Endothelial cell of umbilical vein (primary cell): ENCODE results near the gene KRT12. TPM values are rescaled to one million over a fixed set of nuclear protein-coding genes. Genes with fewer than 3 reads are reported as not detected.

Experiments
- BruUV-seq: library from RNA; stranded (reverse); fragments of 400-500 nt; replicated peaks from 2 replicates; lab custom pipeline; 2021; lab: Mats Ljungman, UMichigan
- CTCF ChIA-PET: fragments of 300-600, 350-600 bp; sonication (Branson Sonifier 250); formaldehyde crosslinking; loops from one replicate; lab custom pipeline; 2021; ENCODE audit warnings: antibody characterized with exemption, inconsistent platforms; lab: Charles Lee
- POLR2A ChIA-PET: fragments of 300-600, 350-600 bp; sonication (Branson Sonifier 250); formaldehyde crosslinking; loops from one replicate; lab custom pipeline; 2021; ENCODE audit warnings: antibody characterized with exemption, inconsistent platforms; lab: Charles Lee
- DNase-seq: peaks from one replicate; pipeline ENCODE4 v3.0.0-alpha.2; 2011; ENCODE audit warnings: low read depth, low spot score
- FAIRE-seq: peaks from 2 replicates; lab custom pipeline; 2011; peaks lifted over from hg19 to GRCh38; lab: Jason Lieb, UNC
- H2AFZ ChIP-seq: 2 replicates; pipeline ENCODE4 v1.6.0; 2012; ENCODE audit warnings: low read depth, low read length, control low read depth, inconsistent platforms
- H3K27ac ChIP-seq: 2 replicates; pipeline ENCODE4 v1.5.1; 2011; ENCODE audit warnings: low read depth, mild to moderate bottlenecking, control low read depth, low read length, moderate library complexity; ENCODE audit not compliant: insufficient read depth
- H3K27me3 ChIP-seq, 2 experiments: 2 replicates each; pipeline versions ENCODE4 v1.6.0 to v1.6.1; 2011; ENCODE audit warnings: low read length in 2 of 2, mixed read lengths in 1 of 2; ENCODE audit not compliant: control insufficient read depth in 2 of 2, insufficient read depth in 2 of 2
- H3K36me3 ChIP-seq, 2 experiments: 2 replicates in 1 of 2; 3 replicates in 1 of 2; pipeline ENCODE4 v1.5.1; 2011; ENCODE audit warnings: low read length in 2 of 2, mild to moderate bottlenecking in 1 of 2, moderate library complexity in 1 of 2; ENCODE audit not compliant: control insufficient read depth in 2 of 2, insufficient read depth in 2 of 2; ENCODE audit errors: extremely low read depth in 1 of 2
- H3K4me1 ChIP-seq: 3 replicates; pipeline ENCODE4 v1.5.1; 2011; ENCODE audit warnings: mild to moderate bottlenecking, low read length; ENCODE audit not compliant: control insufficient read depth, insufficient read depth; ENCODE audit errors: extremely low read depth
- H3K4me2 ChIP-seq: 2 replicates; pipeline ENCODE4 v1.6.1; 2011; ENCODE audit warnings: low read length, control low read depth, mixed read lengths; ENCODE audit not compliant: insufficient read depth
- H3K4me3 ChIP-seq, 3 experiments: fragments of 200-600 bp in 1 of 3; sonication (generic), shearing (Covaris generic) in 1 of 3; replicated peaks in 1 of 3; 2 replicates each; pipeline ENCODE4 v1.5.1; 2011 to 2016; ENCODE audit warnings: control low read depth in 3 of 3, low read length in 3 of 3, mild to moderate bottlenecking in 2 of 3, inconsistent platforms in 1 of 3, low read depth in 1 of 3, moderate library complexity in 1 of 3; ENCODE audit not compliant: insufficient read depth in 1 of 3
- H3K79me2 ChIP-seq: 2 replicates; pipeline ENCODE4 v1.6.0; 2012; ENCODE audit warnings: low read length, inconsistent platforms; ENCODE audit not compliant: control insufficient read depth, insufficient read depth
- H3K9ac ChIP-seq: replicated peaks from 2 replicates; pipeline ENCODE3; 2011; ENCODE audit warnings: low read length, control low read depth; ENCODE audit not compliant: insufficient read depth; ENCODE audit errors: extremely low read depth
- H3K9me1 ChIP-seq: replicated peaks from 3 replicates; pipeline ENCODE4 v1.6.0; 2011; ENCODE audit warnings: mild to moderate bottlenecking, low read length; ENCODE audit not compliant: control insufficient read depth, insufficient read depth; ENCODE audit errors: extremely low read depth
- H3K9me3 ChIP-seq: replicated peaks from 2 replicates; pipeline ENCODE4 v1.5.1; 2012; ENCODE audit warnings: low read length, inconsistent platforms; ENCODE audit not compliant: control insufficient read depth, insufficient read depth
- H4K20me1 ChIP-seq: replicated peaks from 2 replicates; pipeline ENCODE3; 2011; ENCODE audit warnings: mild to moderate bottlenecking, low read length; ENCODE audit not compliant: control insufficient read depth, insufficient read depth; ENCODE audit errors: extremely low read depth
- CTCF ChIP-seq, 2 donors: IDR thresholded peaks; 1 replicate in 1 of 2; 2 replicates in 1 of 2; pipeline ENCODE4 v1.5.1; 2011; ENCODE audit warnings: low read length in 2 of 2, mild to moderate bottlenecking in 2 of 2, moderate library complexity in 2 of 2, control low read depth in 1 of 2, inconsistent platforms in 1 of 2, low read depth in 1 of 2; ENCODE audit not compliant: insufficient read depth in 1 of 2; ENCODE audit errors: extremely low read depth in 1 of 2
- GATA2 ChIP-seq: IDR thresholded peaks from 2 replicates; pipeline ENCODE4 v1.7.0; 2011; ENCODE audit warnings: low read depth, mild to moderate bottlenecking, moderate library complexity, mixed read lengths, low read length; ENCODE audit not compliant: insufficient read length, insufficient read depth
- MAX ChIP-seq: IDR thresholded peaks from 2 replicates; pipeline ENCODE4 v1.6.1; 2011; ENCODE audit not compliant: insufficient read depth, insufficient read length
- MYC ChIP-seq: IDR thresholded peaks from one replicate; pipeline ENCODE4 v1.6.1; 2011; ENCODE audit warnings: mild to moderate bottlenecking, low read depth, low read length
- POLR2A ChIP-seq: IDR thresholded peaks from 2 replicates; pipeline ENCODE4 v1.6.1; 2012; ENCODE audit warnings: low read depth, mild to moderate bottlenecking, control low read depth, low read length
- POLR2AphosphoS5 ChIP-seq: IDR thresholded peaks from 2 replicates; pipeline ENCODE4 v1.6.1; 2012; ENCODE audit warnings: low read depth, mild to moderate bottlenecking, control low read depth, low read length, moderate library complexity; ENCODE audit not compliant: insufficient read depth
- dilution Hi-C: fragments of 300-500 bp; cut with MboI; formaldehyde crosslinking; loops from one replicate; pipeline ENCODE4 v1.15.0; 2019; ENCODE audit warnings: low sequenced_read_pairs; ENCODE audit not compliant: extremely low pct_ligation_motif_present
- intact Hi-C: fragments of 100-400 bp; cut with micrococcal nuclease; formaldehyde crosslinking; loops from one replicate; pipeline ENCODE4 v1.10.0; 2022
- polyA plus RNA-seq, 4 experiments: library from polyadenylated mRNA; depleted of rRNA in 3 of 4; stranded (reverse) in 3 of 4; unstranded in 1 of 4; fragments of >200 nt; gene quantifications; 2 replicates each; pipeline versions ENCODE4 v1.2.1 to v1.2.3, GENCODE V29; 2011 to 2012; ENCODE audit warnings: missing spikeins in 1 of 4
- total RNA-seq: library from RNA; stranded (reverse); gene quantifications from 2 replicates; pipeline ENCODE4 v1.2.3, GENCODE V29; 2021

The KRT12 gene
- total and polyA plus RNA-seq, 2 donors (not counting 3 experiments of a cell fraction or from before 2014, with no cell fraction given), result not detected

GRCh38 chr17:40864661-40865390 lies 2.2 kb downstream of the KRT12 start:
- ChIA-PET CTCF (interaction anchor here (1.0 to 2.7 kb wide), 2 partner anchors 13 to 798 kb away, joined by 3 to 22 read pairs; no protein-coding TSS in a partner anchor), POLR2A (no interaction called here)
- H2AFZ ChIP-seq, result no peak overlapping the region
- no peak for TF ChIP-seq POLR2AphosphoS5
- no peak for TF ChIP-seq MAX
- no peak for TF ChIP-seq MYC
- no peaks in the 10 kb centered on the region for H3K9me1 ChIP-seq
- DNase-seq, result no peak
- H3K27ac ChIP-seq, result no peak overlapping the region
- no TSS peak for BruUV-seq
- no peaks in the 10 kb centered on the region for H4K20me1 ChIP-seq
- intact Hi-C loops (no loop called here), dilution Hi-C loops (no loop called here)
- no peak overlapping the region for H3K9ac ChIP-seq
- peaks cover 0 to 13% of the 10 kb centered on the region in 2 experiments for H3K27me3 ChIP-seq
- no peak for FAIRE-seq
- H3K9me3 ChIP-seq, result no peaks in the 10 kb centered on the region
- H3K4me2 ChIP-seq, result no peak overlapping the region
- H3K36me3 ChIP-seq, result no peaks in the 10 kb centered on the region
- H3K79me2 ChIP-seq, result no peaks in the 10 kb centered on the region
- H3K4me1 ChIP-seq, result no peaks in the 10 kb centered on the region
- no peak overlapping the region for H3K4me3 ChIP-seq

- Histone ChIP-seq H2AFZ (no peak overlapping the region), H3K4me3 (no peak overlapping the region), H3K4me2 (no peak overlapping the region), H3K27ac (no peak overlapping the region), H3K27me3 (peaks cover 0 to 10% of the 10 kb centered on the region in 2 experiments), H4K20me1 (no peaks in the 10 kb centered on the region), H3K4me1 (no peaks in the 10 kb centered on the region), H3K9me1 (no peaks in the 10 kb centered on the region), H3K79me2 (no peaks in the 10 kb centered on the region), H3K9me3 (no peaks in the 10 kb centered on the region), H3K9ac (no peak overlapping the region), H3K36me3 (no peaks in the 10 kb centered on the region)
- ChIA-PET CTCF (interaction anchor here (1.0 to 2.7 kb wide), 12 partner anchors 8 to 800 kb away, joined by 3 to 22 read pairs (median 4); no protein-coding TSS in a partner anchor), POLR2A (interaction anchor here (0.5 kb wide), 1 partner anchor 549 kb away, joined by 3 read pairs; no protein-coding TSS in a partner anchor)
- intact Hi-C loops, result no loop called here
- no TSS peak for BruUV-seq
- TF ChIP-seq MAX (no peak), POLR2A (no peak), POLR2AphosphoS5 (no peak), MYC (no peak), GATA2 (no peak), CTCF (IDR thresholded peaks at IDR 0.05; ENCODE audit: extremely low read depth in 1 of 2, insufficient read depth in 1 of 2, low read depth in 1 of 2, low read length in 2 of 2) (peak; percentile 37 to 70)
- DNase-seq (peak; percentile 19), FAIRE-seq (no peak)
- dilution Hi-C loops, result no loop called here
Observed at GRCh38 chr17:40862985-40863733, 3.9 kb downstream of the KRT12 start.
